Osteocyte (in vitro differentiated cells): Measurements from ENCODE around the gene ST14. TPM values are rescaled to one million over a fixed set of nuclear protein-coding genes. Genes with fewer than 3 reads are reported as not detected.

ENCODE experiments used
- DNase-seq: peaks from one replicate; pipeline ENCODE4 v3.0.0; 2021; ENCODE audit warnings: mixed read lengths; ENCODE audit not compliant: unreplicated experiment; ENCODE audit errors: extremely low spot score
- H3K27ac Mint-ChIP-seq: one replicate; pipeline ENCODE4 v1.8.0; 2021; ENCODE audit warnings: mild to moderate bottlenecking, mixed read lengths; ENCODE audit not compliant: unreplicated experiment
- H3K27me3 Mint-ChIP-seq: one replicate; pipeline ENCODE4 v1.8.0; 2021; ENCODE audit warnings: mixed read lengths; ENCODE audit not compliant: unreplicated experiment
- H3K36me3 Mint-ChIP-seq: one replicate; pipeline ENCODE4 v1.8.0; 2021; ENCODE audit warnings: mixed read lengths; ENCODE audit not compliant: unreplicated experiment
- H3K4me1 Mint-ChIP-seq: one replicate; pipeline ENCODE4 v1.8.0; 2021; ENCODE audit warnings: mixed read lengths; ENCODE audit not compliant: unreplicated experiment
- H3K4me3 Mint-ChIP-seq: one replicate; pipeline ENCODE4 v1.8.0; 2021; ENCODE audit warnings: mild to moderate bottlenecking, moderate library complexity, mixed read lengths; ENCODE audit not compliant: unreplicated experiment
- H3K9me3 Mint-ChIP-seq: one replicate; pipeline ENCODE4 v1.8.0; 2021; ENCODE audit warnings: mixed read lengths; ENCODE audit not compliant: unreplicated experiment
- CTCF ChIP-seq: fragments of 200-600 bp; sonication (generic); IDR thresholded peaks from 2 replicates; pipeline ENCODE4 v1.5.0; 2021; ENCODE audit warnings: antibody characterized with exemption, mild to moderate bottlenecking, moderate library complexity
- total RNA-seq: library from RNA; stranded (reverse); gene quantifications from 2 replicates; pipeline ENCODE4 v1.2.1, GENCODE V29; 2021

Gene ST14
- total RNA-seq, 1 donor from 2014 or later, result not detected

- Mint-ChIP-seq H3K9me3 (no peaks in the 10 kb centered on the region), H3K36me3 (peaks cover 31% of the 10 kb centered on the region), H3K4me3 (no peak overlapping the region), H3K4me1 (peaks cover 12% of the 10 kb centered on the region), H3K27me3 (no peaks in the 10 kb centered on the region), H3K27ac (no peak overlapping the region)
- no peak for TF ChIP-seq CTCF
- no peak for DNase-seq
These were observed 44.9 kb upstream of the ST14 start for GRCh38 chr11:130114726-130115125.

GRCh38 chr11:130115218-130115617 is 44.4 kb upstream of the ST14 start:
- no peaks in the 10 kb centered on the region for H3K27me3 Mint-ChIP-seq
- H3K36me3 Mint-ChIP-seq, result peaks cover 26% of the 10 kb centered on the region
- TF ChIP-seq CTCF, result no peak
- H3K4me3 Mint-ChIP-seq, result no peak overlapping the region
- no peaks in the 10 kb centered on the region for H3K9me3 Mint-ChIP-seq
- no peak for DNase-seq
- H3K27ac Mint-ChIP-seq, result no peak overlapping the region
- peaks cover 12% of the 10 kb centered on the region for H3K4me1 Mint-ChIP-seq

GRCh38 chr11:130118165-130118564 is 41.4 kb upstream of the ST14 start:
- H3K9me3 Mint-ChIP-seq, result no peaks in the 10 kb centered on the region
- H3K36me3 Mint-ChIP-seq, result peaks cover 20% of the 10 kb centered on the region
- H3K4me1 Mint-ChIP-seq, result peaks cover 16% of the 10 kb centered on the region
- no peak overlapping the region for H3K27ac Mint-ChIP-seq
- no peak overlapping the region for H3K4me3 Mint-ChIP-seq
- no peaks in the 10 kb centered on the region for H3K27me3 Mint-ChIP-seq
- DNase-seq, result no peak
- no peak for TF ChIP-seq CTCF

GRCh38 chr11:130118636-130119387 is 40.8 kb upstream of the ST14 start:
- Mint-ChIP-seq H3K4me1 (peaks cover 17% of the 10 kb centered on the region), H3K36me3 (peaks cover 23% of the 10 kb centered on the region), H3K4me3 (no peak overlapping the region), H3K27me3 (no peaks in the 10 kb centered on the region), H3K27ac (no peak overlapping the region), H3K9me3 (no peaks in the 10 kb centered on the region)
- no peak for DNase-seq
- no peak for TF ChIP-seq CTCF

GRCh38 chr11:130120045-130120444 is 39.5 kb upstream of the ST14 start:
- H3K9me3 Mint-ChIP-seq, result no peaks in the 10 kb centered on the region
- peaks cover 25% of the 10 kb centered on the region for H3K4me1 Mint-ChIP-seq
- H3K27me3 Mint-ChIP-seq, result no peaks in the 10 kb centered on the region
- no peak overlapping the region for H3K4me3 Mint-ChIP-seq
- no peak overlapping the region for H3K27ac Mint-ChIP-seq
- DNase-seq, result no peak
- peaks cover 29% of the 10 kb centered on the region for H3K36me3 Mint-ChIP-seq
- TF ChIP-seq CTCF, result no peak
